HepG2 (cell line): ENCODE data around the gene ATP7A. TPM values are rescaled to one million over a fixed set of nuclear protein-coding genes. Genes with fewer than 3 reads are reported as not detected.

ENCODE experiments used
- ATAC-seq: fragments of 200-7000 bp; cut with Tn5 transposase; 3 replicates; pipeline ENCODE4 v1.9.1; 2020; ENCODE audit warnings: mild to moderate bottlenecking, moderate library complexity
- BruUV-seq: library from RNA; stranded (reverse); fragments of 400-500 nt; replicated peaks from 2 replicates; lab custom pipeline; 2021; lab: Mats Ljungman, UMichigan
- CTCF ChIA-PET: fragments of 300-600 bp; formaldehyde crosslinking; extraction: SDS; loops from one replicate; lab custom pipeline; 2021; ENCODE audit warnings: low total read pairs, inconsistent platforms, low intra/inter-chr PET ratio; lab: Yijun Ruan, JAX
- POLR2A ChIA-PET: fragments of 350-600 bp; sonication (Branson Sonifier 250); formaldehyde crosslinking; loops from one replicate; lab custom pipeline; 2020; ENCODE audit warnings: antibody characterized with exemption, inconsistent platforms; lab: Yijun Ruan, JAX
- DNase-seq: peaks from one replicate; pipeline ENCODE4 v3.0.0-alpha.2; 2015; ENCODE audit warnings: low spot score
- FAIRE-seq: peaks from 3 replicates; lab custom pipeline; 2011; peaks lifted over from hg19 to GRCh38; lab: Jason Lieb, UNC
- H2AFZ ChIP-seq: one replicate; pipeline ENCODE4 v1.6.1; 2011; ENCODE audit warnings: low read length, inconsistent platforms
- H3K27ac ChIP-seq: fragments of 300-600 bp; 3 replicates; pipeline ENCODE4 v1.8.0; 2011; ENCODE audit warnings: mixed run types, mild to moderate bottlenecking, mixed read lengths, low read length, inconsistent platforms; ENCODE audit not compliant: insufficient read depth; ENCODE audit errors: extremely low read length
- H3K27me3 ChIP-seq, 2 experiments: fragments of 200-600 bp in 1 of 2; 2 replicates in 1 of 2; 3 replicates in 1 of 2; pipeline versions ENCODE4 v1.6.0 to v1.8.0; 2011; ENCODE audit warnings: low read length in 2 of 2, mild to moderate bottlenecking in 2 of 2, moderate library complexity in 2 of 2, inconsistent platforms in 1 of 2; ENCODE audit not compliant: insufficient read depth in 2 of 2, control insufficient read depth in 1 of 2
- H3K36me3 ChIP-seq, 2 experiments: fragments of 200-600 bp in 1 of 2; replicated peaks in 1 of 2; 2 replicates in 1 of 2; 3 replicates in 1 of 2; pipeline versions ENCODE4 v1.5.1 to v1.8.0; 2011; ENCODE audit warnings: low read length in 2 of 2, inconsistent platforms in 1 of 2; ENCODE audit not compliant: insufficient read depth in 2 of 2, control insufficient read depth in 1 of 2
- H3K4me1 ChIP-seq: 2 replicates; pipeline ENCODE4 v1.5.1; 2012; ENCODE audit warnings: low read length, inconsistent platforms; ENCODE audit not compliant: insufficient read depth
- H3K4me2 ChIP-seq: 2 replicates; pipeline ENCODE4 v1.6.0; 2011; ENCODE audit warnings: low read depth, low read length, inconsistent platforms
- H3K4me3 ChIP-seq, 3 experiments: fragments of 200-600 bp in 1 of 3; sonication (generic), shearing (Covaris generic) in 1 of 3; replicated peaks in 1 of 3; 2 replicates each; pipeline ENCODE4 v1.5.1; 2011 to 2016; ENCODE audit warnings: low read length in 3 of 3, inconsistent platforms in 2 of 3, low read depth in 2 of 3, mild to moderate bottlenecking in 2 of 3, control low read depth in 1 of 3, mixed read lengths in 1 of 3; ENCODE audit not compliant: insufficient read depth in 1 of 3
- H3K79me2 ChIP-seq: one replicate; pipeline ENCODE4 v1.6.1; 2011; ENCODE audit warnings: low read length, inconsistent platforms; ENCODE audit not compliant: insufficient read depth
- H3K9ac ChIP-seq: 2 replicates; pipeline ENCODE4 v1.6.0; 2011; ENCODE audit warnings: mild to moderate bottlenecking, low read depth, low read length, inconsistent platforms; ENCODE audit not compliant: insufficient read depth
- H3K9me3 ChIP-seq: 2 replicates; pipeline ENCODE4 v1.5.1; 2012; ENCODE audit warnings: mild to moderate bottlenecking, low read length
- H4K20me1 ChIP-seq: 2 replicates; pipeline ENCODE4 v1.6.0; 2011; ENCODE audit warnings: inconsistent platforms, mild to moderate bottlenecking, low read length, moderate library complexity; ENCODE audit not compliant: insufficient read depth
- EED ChIP-seq: sonication (generic); formaldehyde crosslinking; IDR thresholded peaks from 2 replicates; pipeline ENCODE4 v1.5.0; 2020; ENCODE audit warnings: mild to moderate bottlenecking, missing genetic modification reagents
- HDAC6 ChIP-seq: fragments of 200-600 bp; sonication (generic); IDR thresholded peaks from 2 replicates; pipeline ENCODE4 v1.7.0; 2017; ENCODE audit warnings: mild to moderate bottlenecking, antibody characterized with exemption, low read length, low read depth
- KDM2A ChIP-seq: sonication (generic); formaldehyde crosslinking; IDR thresholded peaks from 2 replicates; pipeline ENCODE4 v1.4.0; 2020; ENCODE audit warnings: low read depth, missing genetic modification reagents, borderline replicate concordance
- NR3C1 ChIP-seq: sonication (generic); formaldehyde crosslinking; IDR thresholded peaks from 2 replicates; pipeline ENCODE4 v1.4.0; 2020; ENCODE audit warnings: missing genetic modification reagents
- SIX4 ChIP-seq: sonication (generic); formaldehyde crosslinking; IDR thresholded peaks from 2 replicates; pipeline ENCODE4 v1.4.0; 2020; ENCODE audit warnings: missing genetic modification reagents
- TMF1 ChIP-seq: sonication (generic); formaldehyde crosslinking; IDR thresholded peaks from 2 replicates; pipeline ENCODE4 v1.8.1; 2022; ENCODE audit warnings: low read depth, missing genetic modification reagents
- XBP1 ChIP-seq: sonication (generic); formaldehyde crosslinking; IDR thresholded peaks from 2 replicates; pipeline ENCODE4 v1.5.0; 2020; ENCODE audit warnings: missing genetic modification reagents
- ZNF235 ChIP-seq: sonication (generic); formaldehyde crosslinking; IDR thresholded peaks from 2 replicates; pipeline ENCODE4 v1.8.1; 2023; ENCODE audit warnings: mild to moderate bottlenecking, missing genetic modification reagents, borderline replicate concordance
- ZNF652 ChIP-seq: IDR thresholded peaks from 2 replicates; pipeline ENCODE4 v1.6.1; 2016; ENCODE audit warnings: low read depth, borderline replicate concordance
- WGBS: methylation state at CpG from one replicate; pipeline ENCODE4 v1.1.6; 2017; ENCODE audit warnings: low lambda C conversion rate; 5-methylcytosine and 5-hydroxymethylcytosine counted together
- in situ Hi-C: cut with HindIII; loops from 2 replicates; pipeline ENCODE4 v1.10.0; 2017; ENCODE audit warnings: low pct_unique_long_range_greater_than_20kb; ENCODE audit not compliant: extremely low pct_ligation_motif_present
- intact Hi-C: fragments of 100-400 bp; cut with micrococcal nuclease; formaldehyde crosslinking; loops from one replicate; pipeline ENCODE4 v1.10.0; 2022; ENCODE audit not compliant: unreplicated experiment
- polyA plus RNA-seq, 8 experiments: library from polyadenylated mRNA; depleted of rRNA in 3 of 8; stranded (reverse) in 7 of 8; unstranded in 1 of 8; fragments of >200 nt; fragmentation: Illumina TruSeq in 4 of 8; extraction: Trizol in 4 of 8; gene quantifications; 2 replicates each; pipeline versions ENCODE4 v1.2.1 to v1.2.3, GENCODE V29; 2011 to 2016; ENCODE audit warnings: low read depth in 4 of 8, missing spikeins in 1 of 8, mixed read lengths in 1 of 8; ENCODE audit not compliant: insufficient read depth in 1 of 8
- total RNA-seq, 5 experiments: library from RNA; depleted of rRNA; stranded (reverse); fragments of >200 nt; fragmentation: Illumina TruSeq; extraction: Trizol; gene quantifications; 2 replicates each; pipeline ENCODE4 v1.2.3, GENCODE V29; 2016; ENCODE audit warnings: low read depth in 1 of 5
- TF ChIP-seq, protein P1 (sequence below): IDR thresholded peaks from 2 replicates; pipeline ENCODE4 v1.6.1; 2016; ENCODE audit warnings: low read depth, missing genetic modification reagents, missing compliant biosample characterization
- TF ChIP-seq, protein P2 (sequence below), 2 experiments: IDR thresholded peaks; 2 replicates each; pipeline ENCODE4 v1.6.1; 2011 to 2012; ENCODE audit warnings: low read length in 2 of 2, borderline replicate concordance in 1 of 2, low read depth in 1 of 2, mild to moderate bottlenecking in 1 of 2, moderate library complexity in 1 of 2
- TF ChIP-seq, protein P3 (sequence below): sonication (generic); formaldehyde crosslinking; IDR thresholded peaks from 2 replicates; pipeline ENCODE4 v1.5.0; 2020; ENCODE audit warnings: mild to moderate bottlenecking, missing genetic modification reagents, moderate library complexity
- TF ChIP-seq, protein P4 (sequence below), 2 experiments: fragments of 450-650 bp in 1 of 2; sonication (generic) in 1 of 2; formaldehyde crosslinking; IDR thresholded peaks; 2 replicates each; pipeline versions ENCODE4 v1.5.0 to v1.8.0; 2020 to 2022; ENCODE audit warnings: mild to moderate bottlenecking in 1 of 2, missing genetic modification reagents in 1 of 2

ATP7A gene
- total and polyA plus RNA-seq, 2 of the 13 experiments (the other 11 are each of a cell fraction or from before 2014, with no cell fraction given) = 1.7 to 4.7 TPM

DNA sequence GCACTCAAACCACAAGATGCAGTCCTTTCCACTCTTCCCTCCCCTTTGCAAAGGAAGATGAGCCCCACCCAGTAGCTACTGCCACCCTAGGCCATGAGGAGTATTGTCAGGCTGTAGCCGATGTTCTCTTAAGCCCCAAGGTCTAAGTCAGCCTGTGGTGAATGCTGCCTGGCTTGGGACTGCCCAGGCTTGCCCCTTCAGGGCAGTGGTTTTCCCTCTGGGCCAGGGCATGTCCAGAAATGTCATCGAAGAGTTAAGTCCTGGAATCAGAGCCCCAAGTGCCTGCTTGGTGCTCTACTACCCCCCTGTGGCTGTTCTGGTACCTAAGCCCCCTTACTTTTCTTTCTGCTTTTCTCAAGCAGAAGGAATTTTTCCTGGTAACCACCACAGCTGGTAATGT, 181.8 kb downstream of the ATP7A start:
- Histone ChIP-seq H3K36me3 (no peaks in the 10 kb centered on the region), H3K79me2 (no peaks in the 10 kb centered on the region), H2AFZ (peak overlapping the region; percentile 54), H4K20me1 (no peaks in the 10 kb centered on the region), H3K27me3 (no peaks in the 10 kb centered on the region), H3K9me3 (no peaks in the 10 kb centered on the region), H3K27ac (no peak overlapping the region), H3K4me2 (peak overlapping the region; percentile 67), H3K9ac (no peak overlapping the region), H3K4me1 (peaks cover 8% of the 10 kb centered on the region; the same call in 1 of the 2 replicates), H3K4me3 (peak overlapping the region in 1 of 3 experiments; percentile 23; a peak in 1 of 6 replicates)
- DNase-seq (peak; percentile 12), FAIRE-seq (peak; percentile 23), ATAC-seq (peak; percentile 99)
- ChIA-PET POLR2A (no interaction called here), CTCF (no interaction called here)
- WGBS = no CpG with 5 or more reads among the region's 2 CpGs
- in situ Hi-C loops (no loop called here), intact Hi-C loops (no loop called here)
- BruUV-seq = no TSS peak
- TF ChIP-seq SIX4 (CRISPR knock-in tag) (no peak), NR3C1 (no peak), EED (CRISPR knock-in tag) (no peak), HDAC6 (no peak), ZNF235 (CRISPR knock-in tag) (no peak), TMF1 (CRISPR knock-in tag) (no peak), KDM2A (no peak), ZNF652 (CRISPR knock-in tag) (peak; percentile 87), XBP1 (no peak)
- TF ChIP-seq, protein P1, sequence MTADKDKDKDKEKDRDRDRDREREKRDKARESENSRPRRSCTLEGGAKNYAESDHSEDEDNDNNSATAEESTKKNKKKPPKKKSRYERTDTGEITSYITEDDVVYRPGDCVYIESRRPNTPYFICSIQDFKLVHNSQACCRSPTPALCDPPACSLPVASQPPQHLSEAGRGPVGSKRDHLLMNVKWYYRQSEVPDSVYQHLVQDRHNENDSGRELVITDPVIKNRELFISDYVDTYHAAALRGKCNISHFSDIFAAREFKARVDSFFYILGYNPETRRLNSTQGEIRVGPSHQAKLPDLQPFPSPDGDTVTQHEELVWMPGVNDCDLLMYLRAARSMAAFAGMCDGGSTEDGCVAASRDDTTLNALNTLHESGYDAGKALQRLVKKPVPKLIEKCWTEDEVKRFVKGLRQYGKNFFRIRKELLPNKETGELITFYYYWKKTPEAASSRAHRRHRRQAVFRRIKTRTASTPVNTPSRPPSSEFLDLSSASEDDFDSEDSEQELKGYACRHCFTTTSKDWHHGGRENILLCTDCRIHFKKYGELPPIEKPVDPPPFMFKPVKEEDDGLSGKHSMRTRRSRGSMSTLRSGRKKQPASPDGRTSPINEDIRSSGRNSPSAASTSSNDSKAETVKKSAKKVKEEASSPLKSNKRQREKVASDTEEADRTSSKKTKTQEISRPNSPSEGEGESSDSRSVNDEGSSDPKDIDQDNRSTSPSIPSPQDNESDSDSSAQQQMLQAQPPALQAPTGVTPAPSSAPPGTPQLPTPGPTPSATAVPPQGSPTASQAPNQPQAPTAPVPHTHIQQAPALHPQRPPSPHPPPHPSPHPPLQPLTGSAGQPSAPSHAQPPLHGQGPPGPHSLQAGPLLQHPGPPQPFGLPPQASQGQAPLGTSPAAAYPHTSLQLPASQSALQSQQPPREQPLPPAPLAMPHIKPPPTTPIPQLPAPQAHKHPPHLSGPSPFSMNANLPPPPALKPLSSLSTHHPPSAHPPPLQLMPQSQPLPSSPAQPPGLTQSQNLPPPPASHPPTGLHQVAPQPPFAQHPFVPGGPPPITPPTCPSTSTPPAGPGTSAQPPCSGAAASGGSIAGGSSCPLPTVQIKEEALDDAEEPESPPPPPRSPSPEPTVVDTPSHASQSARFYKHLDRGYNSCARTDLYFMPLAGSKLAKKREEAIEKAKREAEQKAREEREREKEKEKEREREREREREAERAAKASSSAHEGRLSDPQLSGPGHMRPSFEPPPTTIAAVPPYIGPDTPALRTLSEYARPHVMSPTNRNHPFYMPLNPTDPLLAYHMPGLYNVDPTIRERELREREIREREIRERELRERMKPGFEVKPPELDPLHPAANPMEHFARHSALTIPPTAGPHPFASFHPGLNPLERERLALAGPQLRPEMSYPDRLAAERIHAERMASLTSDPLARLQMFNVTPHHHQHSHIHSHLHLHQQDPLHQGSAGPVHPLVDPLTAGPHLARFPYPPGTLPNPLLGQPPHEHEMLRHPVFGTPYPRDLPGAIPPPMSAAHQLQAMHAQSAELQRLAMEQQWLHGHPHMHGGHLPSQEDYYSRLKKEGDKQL (CRISPR knock-in tag) = no peak
- TF ChIP-seq, protein P2, sequence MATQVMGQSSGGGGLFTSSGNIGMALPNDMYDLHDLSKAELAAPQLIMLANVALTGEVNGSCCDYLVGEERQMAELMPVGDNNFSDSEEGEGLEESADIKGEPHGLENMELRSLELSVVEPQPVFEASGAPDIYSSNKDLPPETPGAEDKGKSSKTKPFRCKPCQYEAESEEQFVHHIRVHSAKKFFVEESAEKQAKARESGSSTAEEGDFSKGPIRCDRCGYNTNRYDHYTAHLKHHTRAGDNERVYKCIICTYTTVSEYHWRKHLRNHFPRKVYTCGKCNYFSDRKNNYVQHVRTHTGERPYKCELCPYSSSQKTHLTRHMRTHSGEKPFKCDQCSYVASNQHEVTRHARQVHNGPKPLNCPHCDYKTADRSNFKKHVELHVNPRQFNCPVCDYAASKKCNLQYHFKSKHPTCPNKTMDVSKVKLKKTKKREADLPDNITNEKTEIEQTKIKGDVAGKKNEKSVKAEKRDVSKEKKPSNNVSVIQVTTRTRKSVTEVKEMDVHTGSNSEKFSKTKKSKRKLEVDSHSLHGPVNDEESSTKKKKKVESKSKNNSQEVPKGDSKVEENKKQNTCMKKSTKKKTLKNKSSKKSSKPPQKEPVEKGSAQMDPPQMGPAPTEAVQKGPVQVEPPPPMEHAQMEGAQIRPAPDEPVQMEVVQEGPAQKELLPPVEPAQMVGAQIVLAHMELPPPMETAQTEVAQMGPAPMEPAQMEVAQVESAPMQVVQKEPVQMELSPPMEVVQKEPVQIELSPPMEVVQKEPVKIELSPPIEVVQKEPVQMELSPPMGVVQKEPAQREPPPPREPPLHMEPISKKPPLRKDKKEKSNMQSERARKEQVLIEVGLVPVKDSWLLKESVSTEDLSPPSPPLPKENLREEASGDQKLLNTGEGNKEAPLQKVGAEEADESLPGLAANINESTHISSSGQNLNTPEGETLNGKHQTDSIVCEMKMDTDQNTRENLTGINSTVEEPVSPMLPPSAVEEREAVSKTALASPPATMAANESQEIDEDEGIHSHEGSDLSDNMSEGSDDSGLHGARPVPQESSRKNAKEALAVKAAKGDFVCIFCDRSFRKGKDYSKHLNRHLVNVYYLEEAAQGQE (IDR thresholded peaks at IDR 0.05; ENCODE audit: borderline replicate concordance in 1 of 2, low read depth in 1 of 2, low read length in 2 of 2) = no peak
- TF ChIP-seq, protein P3, sequence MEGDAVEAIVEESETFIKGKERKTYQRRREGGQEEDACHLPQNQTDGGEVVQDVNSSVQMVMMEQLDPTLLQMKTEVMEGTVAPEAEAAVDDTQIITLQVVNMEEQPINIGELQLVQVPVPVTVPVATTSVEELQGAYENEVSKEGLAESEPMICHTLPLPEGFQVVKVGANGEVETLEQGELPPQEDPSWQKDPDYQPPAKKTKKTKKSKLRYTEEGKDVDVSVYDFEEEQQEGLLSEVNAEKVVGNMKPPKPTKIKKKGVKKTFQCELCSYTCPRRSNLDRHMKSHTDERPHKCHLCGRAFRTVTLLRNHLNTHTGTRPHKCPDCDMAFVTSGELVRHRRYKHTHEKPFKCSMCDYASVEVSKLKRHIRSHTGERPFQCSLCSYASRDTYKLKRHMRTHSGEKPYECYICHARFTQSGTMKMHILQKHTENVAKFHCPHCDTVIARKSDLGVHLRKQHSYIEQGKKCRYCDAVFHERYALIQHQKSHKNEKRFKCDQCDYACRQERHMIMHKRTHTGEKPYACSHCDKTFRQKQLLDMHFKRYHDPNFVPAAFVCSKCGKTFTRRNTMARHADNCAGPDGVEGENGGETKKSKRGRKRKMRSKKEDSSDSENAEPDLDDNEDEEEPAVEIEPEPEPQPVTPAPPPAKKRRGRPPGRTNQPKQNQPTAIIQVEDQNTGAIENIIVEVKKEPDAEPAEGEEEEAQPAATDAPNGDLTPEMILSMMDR (CRISPR knock-in tag) = peak; percentile 70
- TF ChIP-seq, protein P4, sequence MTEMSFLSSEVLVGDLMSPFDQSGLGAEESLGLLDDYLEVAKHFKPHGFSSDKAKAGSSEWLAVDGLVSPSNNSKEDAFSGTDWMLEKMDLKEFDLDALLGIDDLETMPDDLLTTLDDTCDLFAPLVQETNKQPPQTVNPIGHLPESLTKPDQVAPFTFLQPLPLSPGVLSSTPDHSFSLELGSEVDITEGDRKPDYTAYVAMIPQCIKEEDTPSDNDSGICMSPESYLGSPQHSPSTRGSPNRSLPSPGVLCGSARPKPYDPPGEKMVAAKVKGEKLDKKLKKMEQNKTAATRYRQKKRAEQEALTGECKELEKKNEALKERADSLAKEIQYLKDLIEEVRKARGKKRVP (CRISPR knock-in tag; IDR thresholded peaks at IDR 0.05) = no peak
